Activated naive CD4-positive, alpha-beta T cell treated with Interleukin-2 at 50 U/mL for 16 hours (primary cell): ENCODE measurements around the gene CRCP.
"Not testable (repeated sequence)": the region's sequence is repeated elsewhere in the genome, so short reads cannot be mapped to it uniquely, and the experiment has no call there.

ENCODE experiments used
- DNase-seq: peaks from one replicate; pipeline ENCODE4 v3.0.0-alpha.2; 2020

Gene CRCP

GRCh38 chr7:66110856-66111255 lies 3.8 kb upstream of the CRCP start:
- no peak for DNase-seq

- DNase-seq: not testable (repeated sequence)
Observed at GRCh38 chr7:66116680-66117420, 2.2 kb downstream of the CRCP start.

GRCh38 chr7:66118603-66119002 lies 4.0 kb downstream of the CRCP start:
- no peak for DNase-seq

- no peak for DNase-seq
Observed at GRCh38 chr7:66119245-66119850, 4.7 kb downstream of the CRCP start.

- no peak for DNase-seq
Observed at GRCh38 chr7:66123175-66123528, 8.5 kb downstream of the CRCP start.

GRCh38 chr7:66124569-66124861 lies 9.9 kb downstream of the CRCP start:
- DNase-seq: not testable (repeated sequence)

GRCh38 chr7:66125052-66125694 lies 10.5 kb downstream of the CRCP start:
- DNase-seq: no peak

- DNase-seq: not testable (repeated sequence)
Observed at GRCh38 chr7:66125781-66126352, 11.2 kb downstream of the CRCP start.

GRCh38 chr7:66127172-66127571 lies 12.5 kb downstream of the CRCP start:
- DNase-seq: not testable (repeated sequence)

GRCh38 chr7:66138994-66139752 lies 24.5 kb downstream of the CRCP start:
- DNase-seq: no peak

- DNase-seq: no peak
Observed at GRCh38 chr7:66140924-66141323, 26.3 kb downstream of the CRCP start.

GRCh38 chr7:66142334-66142733 lies 27.7 kb downstream of the CRCP start:
- no peak for DNase-seq

- no peak for DNase-seq
Observed at GRCh38 chr7:66142996-66143395, 28.3 kb downstream of the CRCP start.

GRCh38 chr7:66143876-66144332 lies 29.3 kb downstream of the CRCP start:
- DNase-seq: no peak

GRCh38 chr7:66145400-66146104 lies 30.9 kb downstream of the CRCP start:
- no peak for DNase-seq

GRCh38 chr7:66146701-66147100 lies 32.1 kb downstream of the CRCP start:
- no peak for DNase-seq

- not testable (repeated sequence) for DNase-seq
Observed at GRCh38 chr7:66147657-66148056, 33.0 kb downstream of the CRCP start.

- DNase-seq: no peak
Observed at GRCh38 chr7:66150471-66150870, 35.8 kb downstream of the CRCP start.

GRCh38 chr7:66152371-66153191 lies 37.9 kb downstream of the CRCP start:
- no peak for DNase-seq

GRCh38 chr7:66153691-66154090 lies 39.0 kb downstream of the CRCP start:
- no peak for DNase-seq

GRCh38 chr7:66156035-66156434 lies 41.4 kb downstream of the CRCP start:
- not testable (repeated sequence) for DNase-seq

- no peak for DNase-seq
Observed at GRCh38 chr7:66157060-66157459, 42.4 kb downstream of the CRCP start.
